Measurements from ENCODE around the gene IL32.
A peak's percentile ranks its signal among the peaks of the same experiment; 100 is the strongest.

The IL32 gene

GRCh38 chr16:3094289-3095027 lies 29.0 kb downstream of the IL32 start:
- DNase-seq = peak; percentile 74

GRCh38 chr16:3095869-3096268 lies 30.4 kb downstream of the IL32 start:
- peak; percentile 69 for DNase-seq

GRCh38 chr16:3096362-3096761 lies 30.9 kb downstream of the IL32 start:
- DNase-seq = no peak

GRCh38 chr16:3097266-3097665 lies 31.8 kb downstream of the IL32 start:
- DNase-seq = no peak

GRCh38 chr16:3098459-3099394 lies 33.3 kb downstream of the IL32 start, which contains the start of gene ZSCAN10:
TSS of gene ZSCAN10 (minus strand) at chr16:3099294. CDS start at chr16:3092937, 6,357 bp downstream.
- no peak for DNase-seq

GRCh38 chr16:3099395-3099731 lies 33.9 kb downstream of the IL32 start:
- no peak for DNase-seq

GRCh38 chr16:3099732-3100499 lies 34.5 kb downstream of the IL32 start:
- peak; percentile 97 for DNase-seq

GRCh38 chr16:3101018-3101840 lies 35.8 kb downstream of the IL32 start:
- peak; percentile 60 for DNase-seq

- peak; percentile 65 for DNase-seq
Measured at GRCh38 chr16:3101841-3102470, 36.5 kb downstream of the IL32 start.

GRCh38 chr16:3106205-3106928 lies 40.9 kb downstream of the IL32 start:
- DNase-seq = peak; percentile 94

- no peak for DNase-seq
Measured at GRCh38 chr16:3112058-3112880, 46.8 kb downstream of the IL32 start, which contains the start of gene ZNF205. TSS of gene ZNF205 (plus strand) at chr16:3112586. CDS start at chr16:3113431, 845 bp downstream.

GRCh38 chr16:3112881-3113574 lies 47.6 kb downstream of the IL32 start:
- no peak for DNase-seq

GRCh38 chr16:3113765-3114479 lies 48.5 kb downstream of the IL32 start:
- DNase-seq = peak; percentile 18

GRCh38 chr16:3115003-3115402 lies 49.6 kb downstream of the IL32 start:
- no peak for DNase-seq

GRCh38 chr16:3115561-3115960 lies 50.1 kb downstream of the IL32 start:
- no peak for DNase-seq

- DNase-seq = no peak
Measured at GRCh38 chr16:3118204-3118790, 52.9 kb downstream of the IL32 start.

GRCh38 chr16:3118846-3119245 lies 53.4 kb downstream of the IL32 start:
- no peak for DNase-seq

Data from CD4-positive, alpha-beta T cell treated with Interleukin-6 for 4 hours (primary cell).